ENCODE measurements around the gene GDF15.

Gene GDF15

GRCh38 chr19:18373892-18374629 is 11.9 kb upstream of the GDF15 start (continued):
- TF ChIP-seq ZNF692 (tag by site-specific recombination; IDR thresholded peaks at IDR 0.05) (peak; percentile 61), HOXA7 (CRISPR knock-in tag; IDR thresholded peaks at IDR 0.05; ENCODE audit: borderline replicate concordance) (no peak), ZNF670 (tag by site-specific recombination; IDR thresholded peaks at IDR 0.05; ENCODE audit: low read depth) (no peak; the same call in 1 of the 2 replicates), ZNF394 (tag by site-specific recombination; IDR thresholded peaks at IDR 0.05; ENCODE audit: borderline replicate concordance) (no peak; the same call in 1 of the 2 replicates), ZNF324 (tag by site-specific recombination; IDR thresholded peaks at IDR 0.05) (peak; percentile 53; the same call in 1 of the 2 replicates), PRDM10 (tag by site-specific recombination; IDR thresholded peaks at IDR 0.05) (0 out of 2 replicates have a peak, but pooled peaks have one; percentile 0), INSM2 (tag by site-specific recombination; IDR thresholded peaks at IDR 0.05) (0 out of 2 replicates have a peak, but pooled peaks have one; percentile 23), IKZF3 (tag by site-specific recombination; IDR thresholded peaks at IDR 0.05) (peak; percentile 90), KLF9 (tag by site-specific recombination; IDR thresholded peaks at IDR 0.05; ENCODE audit: low read depth) (0 out of 2 replicates have a peak, but pooled peaks have one; percentile 11), ZNF514 (tag by site-specific recombination; IDR thresholded peaks at IDR 0.05) (no peak), ZEB2 (tag by site-specific recombination; IDR thresholded peaks at IDR 0.05) (0 out of 2 replicates have a peak, but pooled peaks have one; percentile 14), ZNF391 (tag by site-specific recombination; IDR thresholded peaks at IDR 0.05; ENCODE audit: borderline replicate concordance, low read depth) (no peak), OSR2 (tag by site-specific recombination; IDR thresholded peaks at IDR 0.05) (no peak), GLIS1 (tag by site-specific recombination; IDR thresholded peaks at IDR 0.05) (peak; percentile 86), ZNF645 (tag by site-specific recombination; IDR thresholded peaks at IDR 0.05) (0 out of 2 replicates have a peak, but pooled peaks have one; percentile 22), KLF1 (tag by site-specific recombination; IDR thresholded peaks at IDR 0.05) (peak; percentile 96), ZNF548 (tag by site-specific recombination; IDR thresholded peaks at IDR 0.05) (no peak), KLF17 (tag by site-specific recombination; IDR thresholded peaks at IDR 0.05) (peak; percentile 88), MZF1 (tag by site-specific recombination; IDR thresholded peaks at IDR 0.05; ENCODE audit: borderline replicate concordance) (peak; percentile 60; the same call in 1 of the 2 replicates), ZNF280D (tag by site-specific recombination; IDR thresholded peaks at IDR 0.05) (0 out of 2 replicates have a peak, but pooled peaks have one; percentile 52), ZBTB26 (tag by site-specific recombination; optimal IDR thresholded peaks at IDR 0.05) (peak; percentile 15), ZNF629 (tag by site-specific recombination; IDR thresholded peaks at IDR 0.05) (peak; percentile 53), ZNF311 (tag by site-specific recombination; IDR thresholded peaks at IDR 0.05; ENCODE audit: borderline replicate concordance) (no peak), KLF16 (tag by site-specific recombination; IDR thresholded peaks at IDR 0.05) (peak; percentile 64; the same call in 1 of the 2 replicates), ZNF335 (tag by site-specific recombination; conservative IDR thresholded peaks at IDR 0.05) (peak; percentile 56; the same call in 1 of the 2 replicates)
